MM.1S (cell line): ENCODE data around the gene EPB41L3.

Experiments
- DNase-seq: peaks from one replicate; pipeline ENCODE4 v3.0.0-alpha.2; 2015
- H2AFZ ChIP-seq: fragments of 300-600 bp; sonication (generic); 2 replicates; pipeline ENCODE4 v1.6.0; 2016; ENCODE audit warnings: antibody characterized with exemption, low read length
- H3F3A ChIP-seq: fragments of 300-600 bp; sonication (generic); 2 replicates; pipeline ENCODE4 v1.6.1; 2016; ENCODE audit warnings: mild to moderate bottlenecking, antibody characterized with exemption, low read length, moderate library complexity, mixed read lengths; ENCODE audit not compliant: insufficient read depth
- H3K27ac ChIP-seq: fragments of 300-600 bp; sonication (generic); 2 replicates; pipeline ENCODE4 v1.5.1; 2016; ENCODE audit warnings: mild to moderate bottlenecking, low read length
- H3K27me3 ChIP-seq: fragments of 300-600 bp; sonication (generic); replicated peaks from 2 replicates; pipeline ENCODE4 v1.6.0; 2016; ENCODE audit warnings: low read length; ENCODE audit not compliant: insufficient read depth
- H3K36me3 ChIP-seq: fragments of 300-600 bp; sonication (generic); replicated peaks from 2 replicates; pipeline ENCODE4 v1.6.1; 2016; ENCODE audit warnings: mild to moderate bottlenecking, low read length, mixed read lengths; ENCODE audit not compliant: insufficient read depth
- H3K4me1 ChIP-seq: fragments of 300-600 bp; sonication (generic); 2 replicates; pipeline ENCODE4 v1.6.1; 2016; ENCODE audit warnings: low read length, mixed read lengths
- H3K4me2 ChIP-seq: fragments of 300-600 bp; sonication (generic); 2 replicates; pipeline ENCODE4 v1.6.0; 2016; ENCODE audit warnings: low read depth, low read length
- H3K4me3 ChIP-seq: fragments of 300-600 bp; sonication (generic); 2 replicates; pipeline ENCODE4 v1.5.1; 2016; ENCODE audit warnings: low read length, mixed read lengths
- H3K79me2 ChIP-seq: fragments of 300-600 bp; sonication (generic); 2 replicates; pipeline ENCODE4 v1.6.1; 2016; ENCODE audit warnings: mixed run types, low read length, mixed read lengths
- H3K9ac ChIP-seq: fragments of 300-600 bp; sonication (generic); 2 replicates; pipeline ENCODE4 v1.6.1; 2016; ENCODE audit warnings: low read length, mixed read lengths
- H3K9me2 ChIP-seq: fragments of 300-600 bp; sonication (generic); replicated peaks from 2 replicates; pipeline ENCODE4 v1.6.1; 2016; ENCODE audit warnings: mild to moderate bottlenecking, low read length, mixed read lengths; ENCODE audit not compliant: insufficient read depth
- H3K9me3 ChIP-seq: fragments of 300-600 bp; sonication (generic); replicated peaks from 2 replicates; pipeline ENCODE4 v1.6.1; 2016; ENCODE audit warnings: mild to moderate bottlenecking, low read length, mixed read lengths; ENCODE audit not compliant: insufficient read depth
- H4K20me1 ChIP-seq: fragments of 300-600 bp; sonication (generic); 2 replicates; pipeline ENCODE4 v1.6.1; 2016; ENCODE audit warnings: mild to moderate bottlenecking, low read length, moderate library complexity, mixed read lengths; ENCODE audit not compliant: insufficient read depth
- EZH2 ChIP-seq: fragments of 300-600 bp; sonication (generic); optimal IDR thresholded peaks from 2 replicates; pipeline ENCODE3; 2017; ENCODE audit warnings: low read depth, mild to moderate bottlenecking, antibody characterized with exemption, low read length, mixed read lengths
- EZH2phosphoT487 ChIP-seq: fragments of 300-600 bp; sonication (generic); IDR thresholded peaks from 2 replicates; pipeline ENCODE4 v1.6.1; 2018; ENCODE audit warnings: antibody characterized with exemption, low read length
- TF ChIP-seq, protein P1 (sequence below): fragments of 300-600 bp; sonication (generic); IDR thresholded peaks from 2 replicates; pipeline ENCODE4 v1.5.1; 2016; ENCODE audit warnings: antibody characterized with exemption, low read length, mixed read lengths

EPB41L3 gene

DNA sequence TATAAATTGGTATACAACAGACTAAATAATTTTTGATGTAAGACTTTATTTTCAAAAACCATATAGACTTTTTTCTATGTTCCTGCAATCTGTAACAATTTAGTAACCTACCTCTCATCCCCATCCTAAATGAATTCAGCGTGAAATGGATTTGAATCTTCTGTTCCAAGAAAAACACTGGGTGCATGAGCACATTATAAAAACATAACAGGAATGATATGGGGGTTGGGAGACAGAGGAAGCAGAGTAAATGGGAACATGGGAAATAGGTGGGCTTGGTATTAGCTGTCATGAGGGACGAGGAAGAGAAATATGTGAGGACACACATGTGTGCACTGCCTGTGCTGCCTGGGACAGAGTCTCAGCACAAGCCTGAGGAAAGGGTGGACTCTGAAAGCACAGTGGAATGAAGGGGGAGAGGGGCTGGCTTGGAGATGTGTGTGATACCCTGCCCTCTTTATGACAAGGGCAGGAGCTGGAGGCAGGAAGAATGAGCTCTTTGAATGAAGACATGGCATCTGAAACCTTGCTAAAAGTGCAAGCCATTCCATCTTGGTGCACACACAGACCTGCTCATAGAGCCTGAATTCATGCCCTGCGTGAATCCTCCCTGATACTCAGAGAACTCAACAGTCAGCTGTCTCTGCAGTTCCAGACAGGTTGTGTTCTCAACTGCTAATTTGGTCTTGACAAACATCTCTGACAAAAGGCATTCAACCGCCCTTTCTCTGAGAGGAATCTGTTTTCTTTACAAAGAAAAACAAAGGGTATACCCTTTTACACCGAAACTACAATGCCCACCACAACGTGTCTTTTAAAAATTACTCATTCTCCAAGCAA is 66.6 kb downstream of the EPB41L3 start:
- no peak overlapping the region for H2AFZ ChIP-seq
- no peaks in the 10 kb centered on the region for H3K27me3 ChIP-seq
- H3F3A ChIP-seq = no peaks in the 10 kb centered on the region

DNA sequence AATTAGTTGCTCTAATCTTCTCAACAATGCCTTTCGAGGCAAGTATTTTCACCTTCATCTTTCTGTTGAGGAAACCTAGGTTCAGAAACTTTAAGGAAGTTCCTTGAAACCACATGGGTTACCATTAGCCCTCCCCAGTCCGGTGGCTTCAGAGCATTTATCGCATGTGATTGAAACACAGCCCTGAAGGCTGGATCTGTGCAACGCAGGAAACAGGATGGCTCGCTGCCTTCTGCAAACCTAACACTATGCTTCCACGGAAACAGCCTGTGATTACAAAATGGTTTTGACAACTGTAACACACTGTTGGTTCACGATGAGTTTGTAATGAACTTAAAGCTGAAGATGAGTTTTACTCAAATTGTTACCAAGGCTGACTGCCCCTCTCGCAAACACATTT is 68.5 kb downstream of the EPB41L3 start:
- H3K4me1 ChIP-seq = no peaks in the 10 kb centered on the region
- no peak overlapping the region for H3K4me2 ChIP-seq
- no peak overlapping the region for H3K4me3 ChIP-seq
- H4K20me1 ChIP-seq = no peaks in the 10 kb centered on the region
- H3K9me3 ChIP-seq = no peaks in the 10 kb centered on the region
- no peak for DNase-seq
- H3K9ac ChIP-seq = no peak overlapping the region
- H3K36me3 ChIP-seq = no peaks in the 10 kb centered on the region
- no peak for TF ChIP-seq EZH2
- TF ChIP-seq EZH2phosphoT487 = no peak
- TF ChIP-seq, protein P1, sequence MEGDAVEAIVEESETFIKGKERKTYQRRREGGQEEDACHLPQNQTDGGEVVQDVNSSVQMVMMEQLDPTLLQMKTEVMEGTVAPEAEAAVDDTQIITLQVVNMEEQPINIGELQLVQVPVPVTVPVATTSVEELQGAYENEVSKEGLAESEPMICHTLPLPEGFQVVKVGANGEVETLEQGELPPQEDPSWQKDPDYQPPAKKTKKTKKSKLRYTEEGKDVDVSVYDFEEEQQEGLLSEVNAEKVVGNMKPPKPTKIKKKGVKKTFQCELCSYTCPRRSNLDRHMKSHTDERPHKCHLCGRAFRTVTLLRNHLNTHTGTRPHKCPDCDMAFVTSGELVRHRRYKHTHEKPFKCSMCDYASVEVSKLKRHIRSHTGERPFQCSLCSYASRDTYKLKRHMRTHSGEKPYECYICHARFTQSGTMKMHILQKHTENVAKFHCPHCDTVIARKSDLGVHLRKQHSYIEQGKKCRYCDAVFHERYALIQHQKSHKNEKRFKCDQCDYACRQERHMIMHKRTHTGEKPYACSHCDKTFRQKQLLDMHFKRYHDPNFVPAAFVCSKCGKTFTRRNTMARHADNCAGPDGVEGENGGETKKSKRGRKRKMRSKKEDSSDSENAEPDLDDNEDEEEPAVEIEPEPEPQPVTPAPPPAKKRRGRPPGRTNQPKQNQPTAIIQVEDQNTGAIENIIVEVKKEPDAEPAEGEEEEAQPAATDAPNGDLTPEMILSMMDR = no peak
- no peaks in the 10 kb centered on the region for H3K9me2 ChIP-seq
- no peaks in the 10 kb centered on the region for H3K79me2 ChIP-seq
- H3K27me3 ChIP-seq = no peaks in the 10 kb centered on the region
- no peak overlapping the region for H3K27ac ChIP-seq
- H2AFZ ChIP-seq = no peak overlapping the region
- H3F3A ChIP-seq = no peaks in the 10 kb centered on the region

More for the DNA sequence above, 66.6 kb downstream of the EPB41L3 start:
- TF ChIP-seq, protein P1 = no peak
- no peak for TF ChIP-seq EZH2
- TF ChIP-seq EZH2phosphoT487 = no peak
- H4K20me1 ChIP-seq = no peaks in the 10 kb centered on the region
- no peak for DNase-seq
- no peak overlapping the region for H3K27ac ChIP-seq
- H3K9ac ChIP-seq = no peak overlapping the region
- no peaks in the 10 kb centered on the region for H3K9me2 ChIP-seq
- no peak overlapping the region for H3K4me3 ChIP-seq
- no peaks in the 10 kb centered on the region for H3K4me1 ChIP-seq
- H3K4me2 ChIP-seq = no peak overlapping the region
- no peaks in the 10 kb centered on the region for H3K36me3 ChIP-seq
- no peaks in the 10 kb centered on the region for H3K79me2 ChIP-seq
- H3K9me3 ChIP-seq = no peaks in the 10 kb centered on the region

DNA sequence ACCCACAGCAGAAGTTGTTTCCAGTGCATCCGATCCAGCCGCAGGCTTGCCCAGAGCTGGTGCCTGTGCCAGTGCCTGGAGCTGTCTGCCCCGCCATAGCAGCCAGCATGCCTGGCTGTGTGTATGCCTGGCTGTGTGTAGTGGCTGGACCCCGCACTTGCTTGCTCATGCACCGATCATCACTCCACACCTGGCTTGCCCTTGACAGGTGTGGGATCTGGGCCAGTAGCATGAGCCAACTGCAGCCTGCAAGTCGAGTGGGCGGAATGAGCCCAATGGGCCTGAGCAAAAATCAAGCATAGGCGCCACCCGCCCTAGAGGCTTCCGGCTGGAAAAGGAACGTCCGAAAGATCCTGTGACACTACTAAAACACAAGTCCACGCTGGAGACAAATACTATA is 74.5 kb downstream of the EPB41L3 start:
- Histone ChIP-seq H3K9me3 (no peaks in the 10 kb centered on the region), H3K9me2 (no peaks in the 10 kb centered on the region), H3K4me3 (no peak overlapping the region), H3K4me1 (no peaks in the 10 kb centered on the region), H3K79me2 (no peaks in the 10 kb centered on the region), H3K36me3 (no peaks in the 10 kb centered on the region), H4K20me1 (no peaks in the 10 kb centered on the region), H3F3A (no peaks in the 10 kb centered on the region), H3K27me3 (no peaks in the 10 kb centered on the region), H3K4me2 (no peak overlapping the region), H3K9ac (no peak overlapping the region), H2AFZ (no peak overlapping the region), H3K27ac (no peak overlapping the region)
- TF ChIP-seq EZH2phosphoT487 (no peak), EZH2 (no peak)
- TF ChIP-seq, protein P1 = no peak
- no peak for DNase-seq
